Ascending aorta (tissue), 2 donors: ENCODE measurements around the gene DUSP23. TPM values are rescaled to one million over a fixed set of nuclear protein-coding genes. Genes with fewer than 3 reads are reported as not detected.

Experiments
- DNase-seq, 2 donors: peaks; one replicate each; pipeline ENCODE4 v3.0.0-alpha.2; 2019; ENCODE audit warnings: low spot score in 2 of 2
- H3K27ac ChIP-seq, 2 donors: fragments of 200-600 bp; sonication (generic); one replicate each; pipeline ENCODE4 v1.5.1; 2016 to 2017; ENCODE audit warnings: mild to moderate bottlenecking in 1 of 2
- H3K27me3 ChIP-seq: fragments of 200-600 bp; sonication (generic); one replicate; pipeline ENCODE4 v1.5.1; 2017
- H3K36me3 ChIP-seq, 2 donors: fragments of 200-600 bp; sonication (generic); one replicate each; pipeline ENCODE4 v1.5.1; 2016
- H3K4me1 ChIP-seq, 2 donors: fragments of 200-600 bp; sonication (generic); one replicate each; pipeline ENCODE4 v1.5.1; 2016 to 2017; ENCODE audit warnings: mild to moderate bottlenecking in 1 of 2
- H3K4me3 ChIP-seq, 2 donors: fragments of 200-600 bp; sonication (generic); one replicate each; pipeline ENCODE4 v1.5.1; 2016 to 2017; ENCODE audit warnings: mild to moderate bottlenecking in 1 of 2
- H3K9me3 ChIP-seq, 2 donors: fragments of 200-600 bp; sonication (generic); one replicate each; pipeline ENCODE4 v1.5.1; 2016
- CTCF ChIP-seq, 3 experiments: fragments of 200-600 bp in 2 of 3; fragments of 450-650 bp in 1 of 3; sonication (generic) in 2 of 3; IDR thresholded peaks; one replicate each; pipeline ENCODE4 v1.5.1; 2016 to 2019; ENCODE audit warnings: antibody characterized with exemption in 3 of 3, mild to moderate bottlenecking in 1 of 3, moderate library complexity in 1 of 3
- intact Hi-C: fragments of 100-400 bp; cut with DNase I; formaldehyde crosslinking; loops from one replicate; pipeline ENCODE4 v1.15.1; 2023
- total RNA-seq: library from RNA; depleted of rRNA; stranded (reverse); fragments of >200 nt; gene quantifications from one replicate; pipeline ENCODE4 v1.1.0, GENCODE V29; 2016

Gene DUSP23
- total RNA-seq, 1 donor from 2014 or later = 549 TPM

GRCh38 chr1:159823406-159823805, 42.6 kb downstream of the DUSP23 start:
- no peak for TF ChIP-seq CTCF (IDR thresholded peaks at IDR 0.05)
- no peaks in the 10 kb centered on the region for H3K36me3 ChIP-seq
- no peaks in the 10 kb centered on the region for H3K4me1 ChIP-seq
- H3K27me3 ChIP-seq = no peaks in the 10 kb centered on the region
- H3K9me3 ChIP-seq = no peaks in the 10 kb centered on the region
- intact Hi-C loops = no loop called here
- DNase-seq = no peak
- H3K4me3 ChIP-seq = no peak overlapping the region
- H3K27ac ChIP-seq = no peak overlapping the region

- Histone ChIP-seq H3K27me3 (no peaks in the 10 kb centered on the region), H3K9me3 (no peaks in the 10 kb centered on the region), H3K4me1 (no peaks in the 10 kb centered on the region), H3K4me3 (no peak overlapping the region), H3K27ac (no peak overlapping the region), H3K36me3 (no peaks in the 10 kb centered on the region)
- DNase-seq = no peak
- no peak for TF ChIP-seq CTCF (IDR thresholded peaks at IDR 0.05)
- intact Hi-C loops = no loop called here
Measured at GRCh38 chr1:159825564-159825963, 44.8 kb downstream of the DUSP23 start.

GRCh38 chr1:159826441-159827101, 45.8 kb downstream of the DUSP23 start, which contains the start of gene SLAMF8:
Gene SLAMF8, plus strand, starts transcription at chr1:159826873. Its CDS starts 26 bp downstream, at chr1:159826899.
- peak; percentile 27 to 70 for DNase-seq

GRCh38 chr1:159827102-159827490, 46.3 kb downstream of the DUSP23 start:
- Histone ChIP-seq H3K4me3 (no peak overlapping the region), H3K9me3 (no peaks in the 10 kb centered on the region), H3K36me3 (no peaks in the 10 kb centered on the region), H3K4me1 (no peaks in the 10 kb centered on the region), H3K27me3 (no peaks in the 10 kb centered on the region), H3K27ac (no peak overlapping the region)
- no peak for DNase-seq
- intact Hi-C loops = no loop called here
- TF ChIP-seq CTCF (IDR thresholded peaks at IDR 0.05) = no peak

More at GRCh38 chr1:159826441-159827101, 45.8 kb downstream of the DUSP23 start, which contains the start of gene SLAMF8:
- no peak for TF ChIP-seq CTCF (IDR thresholded peaks at IDR 0.05)
- no peaks in the 10 kb centered on the region for H3K27me3 ChIP-seq
- H3K4me3 ChIP-seq = peak within 1 kb of the TSS in 1 of 2 donors; percentile 9
- intact Hi-C loops = no loop called here
- no peak within 1 kb of the TSS for H3K27ac ChIP-seq
- H3K36me3 ChIP-seq = no peaks in the 10 kb centered on the region
- H3K4me1 ChIP-seq = no peaks in the 10 kb centered on the region
- H3K9me3 ChIP-seq = no peaks in the 10 kb centered on the region

- Histone ChIP-seq H3K4me1 (no peaks in the 10 kb centered on the region), H3K36me3 (no peaks in the 10 kb centered on the region), H3K4me3 (peak overlapping the region in 1 of 2 donors; percentile 9), H3K27me3 (no peaks in the 10 kb centered on the region), H3K9me3 (no peaks in the 10 kb centered on the region), H3K27ac (no peak overlapping the region)
- intact Hi-C loops = no loop called here
- TF ChIP-seq CTCF (IDR thresholded peaks at IDR 0.05) = no peak
- DNase-seq = no peak
Measured at GRCh38 chr1:159827549-159827948, 46.8 kb downstream of the DUSP23 start.
